Trophoblast cell (in vitro differentiated cells and primary cell): ENCODE data around the gene INPP5J.
"Not testable (repeated sequence)": the region's sequence is repeated elsewhere in the genome, so short reads cannot be mapped to it uniquely, and the experiment has no call there.

Experiments
- DNase-seq, 2 donors: peaks; one replicate each; pipeline ENCODE4 v3.0.0-alpha.2; 2016
- H2AFZ ChIP-seq: 2 replicates; pipeline ENCODE4 v1.6.1; 2013; ENCODE audit warnings: low read length, moderate library complexity, mild to moderate bottlenecking; ENCODE audit not compliant: insufficient read depth, poor library complexity
- H2AK5ac ChIP-seq: 2 replicates; pipeline ENCODE4 v1.6.1; 2013; ENCODE audit warnings: mild to moderate bottlenecking, low read length
- H2BK120ac ChIP-seq: 2 replicates; pipeline ENCODE4 v1.6.1; 2013; ENCODE audit warnings: low read length, mild to moderate bottlenecking, moderate library complexity; ENCODE audit not compliant: insufficient read depth, poor library complexity
- H2BK12ac ChIP-seq: 2 replicates; pipeline ENCODE4 v1.6.1; 2013; ENCODE audit warnings: mild to moderate bottlenecking, low read length, moderate library complexity
- H2BK5ac ChIP-seq: 2 replicates; pipeline ENCODE4 v1.6.1; 2013; ENCODE audit warnings: low read length, low read depth, moderate library complexity, mild to moderate bottlenecking; ENCODE audit not compliant: poor library complexity
- H3K14ac ChIP-seq: 2 replicates; pipeline ENCODE4 v1.6.1; 2013; ENCODE audit warnings: mild to moderate bottlenecking, low read length
- H3K18ac ChIP-seq: 2 replicates; pipeline ENCODE4 v1.6.1; 2013; ENCODE audit warnings: mild to moderate bottlenecking, low read length
- H3K23ac ChIP-seq: 2 replicates; pipeline ENCODE4 v1.6.1; 2013; ENCODE audit warnings: low read length
- H3K27ac ChIP-seq: 2 replicates; pipeline ENCODE4 v1.5.1; 2013; ENCODE audit warnings: low read depth, mild to moderate bottlenecking, inconsistent platforms, low read length, moderate library complexity
- H3K27me3 ChIP-seq: 2 replicates; pipeline ENCODE4 v1.6.1; 2013; ENCODE audit warnings: inconsistent platforms, mild to moderate bottlenecking, low read length, moderate library complexity; ENCODE audit not compliant: insufficient read depth
- H3K36me3 ChIP-seq, 2 experiments: 1 replicate in 1 of 2; 2 replicates in 1 of 2; pipeline ENCODE4 v1.6.1; 2013; ENCODE audit warnings: low read length in 2 of 2, mild to moderate bottlenecking in 2 of 2, moderate library complexity in 1 of 2; ENCODE audit not compliant: insufficient read depth in 2 of 2, control insufficient read depth in 1 of 2
- H3K4ac ChIP-seq: 2 replicates; pipeline ENCODE4 v1.6.1; 2013; ENCODE audit warnings: low read depth, mild to moderate bottlenecking, low read length, moderate library complexity
- H3K4me1 ChIP-seq, 2 experiments: 1 replicate in 1 of 2; 2 replicates in 1 of 2; pipeline ENCODE4 v1.6.1; 2013; ENCODE audit warnings: low read length in 2 of 2, mild to moderate bottlenecking in 2 of 2, moderate library complexity in 1 of 2; ENCODE audit not compliant: insufficient read depth in 2 of 2, control insufficient read depth in 1 of 2
- H3K4me2 ChIP-seq: 2 replicates; pipeline ENCODE4 v1.6.1; 2013; ENCODE audit warnings: inconsistent platforms, mild to moderate bottlenecking, low read length, moderate library complexity
- H3K4me3 ChIP-seq: 2 replicates; pipeline ENCODE4 v1.5.1; 2013; ENCODE audit warnings: mild to moderate bottlenecking, low read depth, low read length, inconsistent platforms
- H3K79me1 ChIP-seq: one replicate; pipeline ENCODE4 v1.6.1; 2013; ENCODE audit warnings: low read length
- H3K79me2 ChIP-seq: 2 replicates; pipeline ENCODE4 v1.6.1; 2013; ENCODE audit warnings: low read length, mild to moderate bottlenecking; ENCODE audit not compliant: control insufficient read depth, insufficient read depth, poor library complexity
- H3K9ac ChIP-seq: 2 replicates; pipeline ENCODE4 v1.6.1; 2013; ENCODE audit warnings: mild to moderate bottlenecking, low read length
- H3K9me3 ChIP-seq: 2 replicates; pipeline ENCODE4 v1.6.1; 2013; ENCODE audit warnings: low read depth, mild to moderate bottlenecking, control low read depth, inconsistent platforms, low read length; ENCODE audit not compliant: insufficient read depth
- H4K12ac ChIP-seq: 2 replicates; pipeline ENCODE4 v1.6.1; 2013; ENCODE audit warnings: low read depth, mild to moderate bottlenecking, low read length, moderate library complexity
- H4K8ac ChIP-seq: 2 replicates; pipeline ENCODE4 v1.6.1; 2013; ENCODE audit warnings: low read depth, mild to moderate bottlenecking, low read length, moderate library complexity
- H4K91ac ChIP-seq: one replicate; pipeline ENCODE4 v1.6.1; 2013; ENCODE audit warnings: low read depth, mild to moderate bottlenecking, low read length, moderate library complexity
- WGBS: extraction: QIAGEN DNeasy Blood & Tissue Kit; methylation state at CpG from one replicate; pipeline ENCODE4 v1.1.7; 2013; ENCODE audit warnings: missing lambda C conversion rate; ENCODE audit not compliant: insufficient read length, insufficient coverage; ENCODE audit errors: extremely low coverage; 5-methylcytosine and 5-hydroxymethylcytosine counted together

Gene INPP5J

GRCh38 chr22:31107178-31107893 is 15.4 kb upstream of the INPP5J start, which contains the start of gene SELENOM:
SELENOM (minus strand) TSS chr22:31107568; CDS start chr22:31107505, 63 bp downstream.
- Histone ChIP-seq H2AK5ac (peak within 1 kb of the TSS; percentile 65), H3K4me3 (peak within 1 kb of the TSS; percentile 74), H3K14ac (peak within 1 kb of the TSS; percentile 68), H3K36me3 (peaks cover 17 to 18% of the 10 kb centered on the region in 2 experiments), H3K27me3 (no peaks in the 10 kb centered on the region), H2BK12ac (peak within 1 kb of the TSS; percentile 23), H3K79me1 (peaks cover 5% of the 10 kb centered on the region), H3K18ac (peak within 1 kb of the TSS; percentile 80), H4K12ac (peak within 1 kb of the TSS; percentile 60), H3K27ac (peak within 1 kb of the TSS; percentile 45), H2BK5ac (peak within 1 kb of the TSS; percentile 37), H3K4ac (peak within 1 kb of the TSS; percentile 44), H4K8ac (peak within 1 kb of the TSS; percentile 76), H3K23ac (no peak within 1 kb of the TSS), H3K4me1 (peaks cover 12 to 14% of the 10 kb centered on the region in 2 experiments), H4K91ac (peak within 1 kb of the TSS; percentile 54), H3K9ac (peak within 1 kb of the TSS; percentile 9), H3K4me2 (peak within 1 kb of the TSS; percentile 81), H3K9me3 (peaks cover under 1% of the 10 kb centered on the region), H2BK120ac (peak within 1 kb of the TSS; percentile 47), H3K79me2 (peaks cover 4% of the 10 kb centered on the region), H2AFZ (peak within 1 kb of the TSS; percentile 61)
- WGBS = no CpG with 5 or more reads among the region's 67 CpGs
- DNase-seq = peak; percentile 99 to 100

GRCh38 chr22:31107894-31108218 is 14.9 kb upstream of the INPP5J start:
- Histone ChIP-seq H2AK5ac (no peak overlapping the region), H3K36me3 (peaks cover 13 to 14% of the 10 kb centered on the region in 2 experiments), H2BK5ac (peak overlapping the region; percentile 23), H3K23ac (no peak overlapping the region), H2BK12ac (no peak overlapping the region), H2BK120ac (no peak overlapping the region), H3K79me1 (peaks cover 5% of the 10 kb centered on the region), H4K8ac (peak overlapping the region; percentile 71), H4K12ac (no peak overlapping the region), H2AFZ (peak overlapping the region; percentile 55), H3K14ac (no peak overlapping the region), H3K18ac (no peak overlapping the region), H3K4me1 (peaks cover 12 to 14% of the 10 kb centered on the region in 2 experiments), H3K9me3 (peaks cover 4% of the 10 kb centered on the region), H4K91ac (no peak overlapping the region), H3K9ac (no peak overlapping the region), H3K4me2 (peak overlapping the region; percentile 61), H3K4ac (no peak overlapping the region), H3K79me2 (peaks cover 4% of the 10 kb centered on the region), H3K27ac (no peak overlapping the region), H3K27me3 (no peaks in the 10 kb centered on the region), H3K4me3 (peak overlapping the region; percentile 38)
- WGBS = no CpG with 5 or more reads among the region's 5 CpGs
- no peak for DNase-seq

DNA sequence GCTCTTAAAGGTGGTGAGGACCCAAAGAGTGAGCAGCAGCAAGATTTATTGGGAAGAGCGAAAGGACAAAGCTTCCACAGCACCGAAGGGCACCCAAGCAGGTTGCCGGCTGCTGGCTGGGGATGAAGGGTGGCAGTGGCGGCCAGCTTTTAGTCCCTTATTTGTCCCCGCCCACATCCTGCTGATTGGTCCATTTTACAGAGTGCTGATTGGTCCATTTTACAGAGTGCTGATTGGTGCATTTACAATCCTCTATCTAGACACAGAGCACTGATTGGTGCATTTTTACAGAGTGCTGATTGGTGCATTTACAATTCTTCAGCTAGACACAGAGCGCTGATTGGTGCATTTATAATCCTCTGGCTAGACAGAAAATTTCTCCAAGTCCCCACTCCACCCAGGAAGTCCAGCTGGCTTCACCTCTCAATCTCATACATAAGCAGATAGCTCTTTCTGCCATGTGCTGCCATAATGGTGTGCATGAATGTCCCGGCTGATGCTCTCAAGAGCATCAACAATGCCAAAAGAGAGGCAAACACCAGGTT is 10.1 kb upstream of the INPP5J start:
- H4K8ac ChIP-seq, H3K79me1 ChIP-seq, DNase-seq, H3K23ac ChIP-seq, H2AFZ ChIP-seq, H3K9ac ChIP-seq, H3K9me3 ChIP-seq, H3K36me3 ChIP-seq, H2AK5ac ChIP-seq, H4K12ac ChIP-seq, H3K4me1 ChIP-seq, H3K4me3 ChIP-seq, H2BK5ac ChIP-seq, H2BK120ac ChIP-seq, H3K27ac ChIP-seq, H3K79me2 ChIP-seq, H4K91ac ChIP-seq, H3K4me2 ChIP-seq, H3K27me3 ChIP-seq, H2BK12ac ChIP-seq, H3K14ac ChIP-seq, H3K18ac ChIP-seq, H3K4ac ChIP-seq: not testable (repeated sequence)
- no CpG with 5 or more reads among the region's 7 CpGs for WGBS

- Histone ChIP-seq H3K4me2 (no peak overlapping the region), H3K27ac (no peak overlapping the region), H3K36me3 (no peaks in the 10 kb centered on the region), H2AK5ac (no peak overlapping the region), H3K23ac (no peak overlapping the region), H4K12ac (no peak overlapping the region), H2BK5ac (no peak overlapping the region), H4K91ac (no peak overlapping the region), H2BK12ac (no peak overlapping the region), H3K9me3 (peaks cover 4% of the 10 kb centered on the region), H2AFZ (no peak overlapping the region), H3K14ac (no peak overlapping the region), H3K79me2 (no peaks in the 10 kb centered on the region), H3K4ac (no peak overlapping the region), H3K4me3 (no peak overlapping the region), H2BK120ac (no peak overlapping the region), H3K4me1 (peaks cover 0 to 5% of the 10 kb centered on the region in 2 experiments), H3K79me1 (peaks cover 3% of the 10 kb centered on the region), H3K27me3 (no peaks in the 10 kb centered on the region), H3K18ac (no peak overlapping the region), H4K8ac (no peak overlapping the region), H3K9ac (peak overlapping the region; percentile 29)
- no CpG with 5 or more reads among the region's 3 CpGs for WGBS
- DNase-seq = no peak
Measured at GRCh38 chr22:31118046-31118820, 4.5 kb upstream of the INPP5J start.
